Measurements from ENCODE around the gene PSMF1. TPM values are rescaled to one million over a fixed set of nuclear protein-coding genes. Genes with fewer than 3 reads are reported as not detected.

Gene PSMF1
- total RNA-seq, 4 donors from 2014 or later = 70.0 to 111 (median 89.0) TPM

- DNase-seq = no peak
- Histone ChIP-seq H3K9me3 (no peaks in the 10 kb centered on the region), H3K27ac (no peak overlapping the region), H3K27me3 (no peaks in the 10 kb centered on the region), H3K4me3 (no peak overlapping the region), H3K4me1 (no peaks in the 10 kb centered on the region), H3K36me3 (peaks cover 8 to 91% (median 11%) of the 10 kb centered on the region in 3 donors)
- TF ChIP-seq CTCF (IDR thresholded peaks at IDR 0.05) = no peak
- TF ChIP-seq POLR2A (IDR thresholded peaks at IDR 0.05) = no peak
- intact Hi-C loops (cut with DNase I) = no loop called here
- WGBS, 2 donors = 72 to 75% methylated on average over 4 of the region's 4 CpGs
Observed at GRCh38 chr20:1173698-1174097, 55.3 kb downstream of the PSMF1 start.

- no peaks in the 10 kb centered on the region for H3K9me3 ChIP-seq
- H3K27me3 ChIP-seq = no peaks in the 10 kb centered on the region
- no peak overlapping the region for H3K4me3 ChIP-seq
- H3K4me1 ChIP-seq = no peaks in the 10 kb centered on the region
- intact Hi-C loops (cut with DNase I) = no loop called here
- H3K27ac ChIP-seq = no peak overlapping the region
- DNase-seq = no peak
- peaks cover 0 to 80% (median 7%) of the 10 kb centered on the region in 3 donors for H3K36me3 ChIP-seq
- TF ChIP-seq POLR2A (IDR thresholded peaks at IDR 0.05) (no peak), CTCF (IDR thresholded peaks at IDR 0.05) (no peak)
- 81 to 86% methylated on average over 8 of the region's 8 CpGs for WGBS, 2 donors
Observed at GRCh38 chr20:1174787-1175186, 56.4 kb downstream of the PSMF1 start.

- 89 to 93% methylated on average over 3 to 5 of the region's 5 CpGs for WGBS, 2 donors
- Histone ChIP-seq H3K4me3 (no peak overlapping the region), H3K4me1 (no peaks in the 10 kb centered on the region), H3K27ac (no peak overlapping the region), H3K27me3 (no peaks in the 10 kb centered on the region), H3K9me3 (no peaks in the 10 kb centered on the region), H3K36me3 (peaks cover 0 to 51% (median 7%) of the 10 kb centered on the region in 3 donors)
- intact Hi-C loops (cut with DNase I) = no loop called here
- peak in 1 of 6 experiments; percentile 17 for TF ChIP-seq CTCF (IDR thresholded peaks at IDR 0.05)
- TF ChIP-seq POLR2A (IDR thresholded peaks at IDR 0.05) = no peak
- no peak for DNase-seq
Observed at GRCh38 chr20:1177680-1178079, 59.3 kb downstream of the PSMF1 start.

GRCh38 chr20:1178103-1178502, 59.7 kb downstream of the PSMF1 start:
- no peaks in the 10 kb centered on the region for H3K9me3 ChIP-seq
- intact Hi-C loops (cut with DNase I) = no loop called here
- H3K27ac ChIP-seq = no peak overlapping the region
- H3K36me3 ChIP-seq = peaks cover 0 to 47% (median 7%) of the 10 kb centered on the region in 3 donors
- TF ChIP-seq POLR2A (IDR thresholded peaks at IDR 0.05) (no peak), CTCF (IDR thresholded peaks at IDR 0.05) (no peak)
- H3K4me3 ChIP-seq = no peak overlapping the region
- DNase-seq = no peak
- 82 to 96% methylated on average over 2 of the region's 3 CpGs for WGBS, 2 donors
- H3K4me1 ChIP-seq = no peaks in the 10 kb centered on the region
- no peaks in the 10 kb centered on the region for H3K27me3 ChIP-seq

- H3K27me3 ChIP-seq = peaks cover 0 to 2% (median 0%) of the 10 kb centered on the region in 4 donors
- no peak overlapping the region for H3K4me3 ChIP-seq
- H3K27ac ChIP-seq = no peak overlapping the region
- WGBS, 2 donors = 83 to 88% methylated on average over 3 of the region's 3 CpGs
- DNase-seq = no peak
- peaks cover 0 to 42% (median 5%) of the 10 kb centered on the region in 3 donors for H3K36me3 ChIP-seq
- TF ChIP-seq POLR2A (IDR thresholded peaks at IDR 0.05) (no peak), CTCF (IDR thresholded peaks at IDR 0.05) (no peak)
- H3K4me1 ChIP-seq = no peaks in the 10 kb centered on the region
- intact Hi-C loops (cut with DNase I) = no loop called here
- no peaks in the 10 kb centered on the region for H3K9me3 ChIP-seq
Observed at GRCh38 chr20:1178623-1179022, 60.2 kb downstream of the PSMF1 start.
